ENCODE data around the gene EXOC3L2.
"Not testable (repeated sequence)": the region's sequence is repeated elsewhere in the genome, so short reads cannot be mapped to it uniquely, and the experiment has no call there.

EXOC3L2 gene

GRCh38 chr19:45255611-45256157, 10.5 kb upstream of the EXOC3L2 start:
- DNase-seq (ENCODE audit: low spot score) = no peak

GRCh38 chr19:45254044-45254531, 8.9 kb upstream of the EXOC3L2 start:
- DNase-seq (ENCODE audit: low spot score) = no peak

- DNase-seq (ENCODE audit: low spot score) = no peak
These were observed 8.3 kb upstream of the EXOC3L2 start for GRCh38 chr19:45253396-45254027.

- no peak for DNase-seq (ENCODE audit: low spot score)
These were observed 6.5 kb upstream of the EXOC3L2 start for GRCh38 chr19:45251452-45252354.

GRCh38 chr19:45250832-45251451, 5.7 kb upstream of the EXOC3L2 start, which contains the start of gene MARK4:
TSS of gene MARK4 (plus strand) at chr19:45251271. CDS start at chr19:45251589, 318 bp downstream.
- DNase-seq (ENCODE audit: low spot score) = peak; percentile 42

- DNase-seq (ENCODE audit: low spot score) = no peak
These were observed 5.1 kb upstream of the EXOC3L2 start for GRCh38 chr19:45250216-45250831.

GRCh38 chr19:45249261-45250033, 4.2 kb upstream of the EXOC3L2 start:
- DNase-seq (ENCODE audit: low spot score) = no peak

- DNase-seq (ENCODE audit: low spot score) = no peak
These were observed 1.9 kb upstream of the EXOC3L2 start for GRCh38 chr19:45247136-45247535.

- no peak for DNase-seq (ENCODE audit: low spot score)
These were observed 619 bp upstream of the EXOC3L2 start for GRCh38 chr19:45245826-45246225.

- DNase-seq (ENCODE audit: low spot score) = no peak
These were observed 943 bp downstream of the EXOC3L2 start for GRCh38 chr19:45244133-45244794.

GRCh38 chr19:45243144-45243732, 2.0 kb downstream of the EXOC3L2 start:
- no peak for DNase-seq (ENCODE audit: low spot score)

GRCh38 chr19:45238556-45238955, 6.7 kb downstream of the EXOC3L2 start:
- no peak for DNase-seq (ENCODE audit: low spot score)

GRCh38 chr19:45235485-45235884, 9.7 kb downstream of the EXOC3L2 start:
- DNase-seq (ENCODE audit: low spot score) = no peak

GRCh38 chr19:45234089-45234869, 10.9 kb downstream of the EXOC3L2 start:
- no peak for DNase-seq (ENCODE audit: low spot score)

GRCh38 chr19:45231891-45232290, 13.3 kb downstream of the EXOC3L2 start:
- no peak for DNase-seq (ENCODE audit: low spot score)

- DNase-seq (ENCODE audit: low spot score) = not testable (repeated sequence)
These were observed 16.2 kb downstream of the EXOC3L2 start for GRCh38 chr19:45229056-45229455.

- DNase-seq (ENCODE audit: low spot score) = no peak
These were observed 20.6 kb downstream of the EXOC3L2 start for GRCh38 chr19:45224645-45225044.

- DNase-seq (ENCODE audit: low spot score) = no peak
These were observed 21.3 kb downstream of the EXOC3L2 start for GRCh38 chr19:45223879-45224278.

- DNase-seq (ENCODE audit: low spot score) = no peak
These were observed 22.5 kb downstream of the EXOC3L2 start for GRCh38 chr19:45222724-45223123.
